ENCODE measurements around the gene EML4. TPM values are rescaled to one million over a fixed set of nuclear protein-coding genes. Genes with fewer than 3 reads are reported as not detected.
"Not testable (repeated sequence)": the region's sequence is repeated elsewhere in the genome, so short reads cannot be mapped to it uniquely, and the experiment has no call there.

EML4 gene
- total and polyA plus RNA-seq, 8 donors = 12.5 to 44.0 (median 33.2) TPM

DNA sequence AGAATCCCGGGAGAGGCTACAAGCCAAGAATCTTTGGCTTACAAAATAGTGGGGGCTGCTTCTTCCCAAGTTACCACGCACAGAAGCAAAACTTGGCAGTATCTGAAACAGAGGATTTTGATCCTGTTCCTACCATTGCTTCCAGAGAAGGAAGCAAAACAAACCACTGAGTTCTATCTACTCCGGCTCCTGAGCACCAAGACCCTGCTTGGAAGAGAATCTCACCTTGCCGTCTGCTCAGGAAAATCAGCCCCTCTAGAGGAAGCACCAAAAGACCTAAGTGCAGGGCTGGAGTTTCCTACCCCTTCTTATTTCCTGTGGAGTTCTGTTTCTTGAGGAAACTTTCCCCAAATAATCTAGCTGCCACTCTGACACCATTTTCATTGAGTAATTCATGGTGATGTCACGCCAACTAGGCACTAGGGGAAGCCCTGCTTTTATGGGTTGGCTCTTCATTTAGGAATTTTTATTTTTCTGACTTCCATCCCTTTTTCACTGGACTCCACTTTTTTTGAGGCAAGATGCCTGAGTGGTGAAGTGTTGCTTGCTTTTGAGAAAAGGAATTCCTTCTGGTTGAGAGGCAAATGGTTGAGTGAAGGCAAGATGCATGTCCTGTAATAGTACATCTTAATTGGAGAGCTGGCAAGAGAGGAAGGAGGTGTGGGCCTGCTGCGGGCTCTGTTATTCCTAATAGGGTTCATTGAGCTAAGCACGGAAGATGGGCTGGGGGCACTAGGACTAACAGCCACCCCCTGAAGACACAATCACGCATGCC lies 36.8 kb upstream of the EML4 start:
- WGBS, 2 donors = 78 to 85% methylated on average over 8 of the region's 8 CpGs
- FAIRE-seq (no peak), DNase-seq (no peak), ATAC-seq (peak in 1 of 4 donors; percentile 11)
- intact Hi-C loops (cut with DNase I) = no loop called here
- H3K27me3 ChIP-seq = no peaks in the 10 kb centered on the region
- H3K27ac ChIP-seq = peak overlapping the region; percentile 47 to 73 (median 67)
- TF ChIP-seq, protein P1, sequence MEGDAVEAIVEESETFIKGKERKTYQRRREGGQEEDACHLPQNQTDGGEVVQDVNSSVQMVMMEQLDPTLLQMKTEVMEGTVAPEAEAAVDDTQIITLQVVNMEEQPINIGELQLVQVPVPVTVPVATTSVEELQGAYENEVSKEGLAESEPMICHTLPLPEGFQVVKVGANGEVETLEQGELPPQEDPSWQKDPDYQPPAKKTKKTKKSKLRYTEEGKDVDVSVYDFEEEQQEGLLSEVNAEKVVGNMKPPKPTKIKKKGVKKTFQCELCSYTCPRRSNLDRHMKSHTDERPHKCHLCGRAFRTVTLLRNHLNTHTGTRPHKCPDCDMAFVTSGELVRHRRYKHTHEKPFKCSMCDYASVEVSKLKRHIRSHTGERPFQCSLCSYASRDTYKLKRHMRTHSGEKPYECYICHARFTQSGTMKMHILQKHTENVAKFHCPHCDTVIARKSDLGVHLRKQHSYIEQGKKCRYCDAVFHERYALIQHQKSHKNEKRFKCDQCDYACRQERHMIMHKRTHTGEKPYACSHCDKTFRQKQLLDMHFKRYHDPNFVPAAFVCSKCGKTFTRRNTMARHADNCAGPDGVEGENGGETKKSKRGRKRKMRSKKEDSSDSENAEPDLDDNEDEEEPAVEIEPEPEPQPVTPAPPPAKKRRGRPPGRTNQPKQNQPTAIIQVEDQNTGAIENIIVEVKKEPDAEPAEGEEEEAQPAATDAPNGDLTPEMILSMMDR (IDR thresholded peaks at IDR 0.05) = no peak
- H3K4me1 ChIP-seq = peaks cover 0 to 22% (median 13%) of the 10 kb centered on the region in 3 donors
- peak overlapping the region in 1 of 4 donors; percentile 26 for H3K4me3 ChIP-seq
- H3K36me3 ChIP-seq = no peaks in the 10 kb centered on the region
- H3K9me3 ChIP-seq = no peaks in the 10 kb centered on the region

DNA sequence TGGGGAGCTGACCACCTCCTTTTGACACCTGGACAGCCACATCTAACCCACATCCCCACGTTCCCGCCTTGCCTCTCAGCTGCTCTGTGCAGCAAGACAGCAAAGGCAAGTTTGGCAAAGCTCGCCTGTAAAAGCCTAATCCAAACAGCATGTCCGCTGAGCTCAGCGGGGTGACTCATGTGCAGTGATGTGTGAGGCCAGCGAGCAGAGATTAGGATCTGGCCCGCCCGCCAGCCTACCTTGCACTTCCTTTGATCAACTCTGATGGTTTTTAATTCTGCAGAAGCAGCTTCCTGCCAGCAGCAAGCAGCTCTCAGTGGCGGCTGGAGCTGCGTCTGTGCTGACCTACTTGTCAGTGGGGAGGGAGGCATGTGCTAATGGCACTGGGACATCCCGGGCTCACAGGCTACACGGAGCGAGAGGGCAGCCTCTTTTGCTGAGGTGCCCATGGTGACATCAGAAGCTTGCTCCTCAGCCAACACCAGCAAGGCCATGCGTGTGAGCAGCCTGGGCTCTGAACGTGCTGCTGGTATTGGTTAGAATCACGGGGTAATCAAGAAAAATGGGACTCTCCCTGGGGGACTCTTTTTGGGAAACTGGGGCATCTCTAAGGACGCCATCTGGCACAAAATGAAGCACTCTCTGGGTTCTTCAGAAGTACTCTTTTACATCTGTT lies 36.0 kb upstream of the EML4 start:
- H3K36me3 ChIP-seq = no peaks in the 10 kb centered on the region
- FAIRE-seq (no peak), ATAC-seq (peak; percentile 94 to 98 (median 97)), DNase-seq (peak; percentile 80 to 89 (median 85))
- no peaks in the 10 kb centered on the region for H3K27me3 ChIP-seq
- H3K9me3 ChIP-seq = no peaks in the 10 kb centered on the region
- WGBS, 2 donors = 11 to 12% methylated on average over 17 of the region's 17 CpGs
- peak overlapping the region in 2 of 4 donors; percentile 20 to 26 for H3K4me3 ChIP-seq
- TF ChIP-seq, protein P1 (IDR thresholded peaks at IDR 0.05) = no peak
- peak overlapping the region; percentile 47 to 73 (median 67) for H3K27ac ChIP-seq
- H3K4me1 ChIP-seq = peaks cover 0 to 22% (median 13%) of the 10 kb centered on the region in 3 donors
- intact Hi-C loops (cut with DNase I) = no loop called here

DNA sequence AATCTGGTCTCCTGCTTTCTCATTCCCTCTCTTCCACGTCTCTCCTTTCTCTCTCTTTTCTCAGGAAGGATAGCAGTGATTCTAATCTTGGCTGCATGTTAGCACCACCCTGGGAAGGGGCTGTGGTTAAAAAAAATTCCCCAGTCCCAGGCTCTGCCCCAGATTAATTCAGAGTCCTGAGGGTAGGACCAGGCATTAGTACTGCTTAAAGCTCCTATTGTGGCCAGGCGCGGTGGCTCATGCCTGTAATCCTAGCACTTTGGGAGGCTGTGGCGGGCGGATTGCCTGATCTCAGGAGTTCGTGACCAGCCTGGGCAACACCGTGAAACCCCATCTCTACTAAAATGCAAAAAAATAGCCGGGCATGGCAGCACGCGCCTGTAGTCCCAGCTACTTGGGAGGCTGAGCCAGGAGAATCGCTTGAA lies 35.4 kb upstream of the EML4 start:
- Histone ChIP-seq H3K4me3 (no peak overlapping the region), H3K27me3 (no peaks in the 10 kb centered on the region), H3K36me3 (no peaks in the 10 kb centered on the region), H3K9me3 (no peaks in the 10 kb centered on the region), H3K27ac (peak overlapping the region in 1 of 4 donors; percentile 73), H3K4me1 (peaks cover 0 to 17% (median 13%) of the 10 kb centered on the region in 3 donors)
- ATAC-seq = no peak
- TF ChIP-seq, protein P1 (IDR thresholded peaks at IDR 0.05) = no peak
- FAIRE-seq = no peak
- DNase-seq = no peak
- whole genome bisulfite sequencing, 2 donors = 93 to 96% methylated on average over 11 of the region's 11 CpGs
- intact Hi-C loops (cut with DNase I) = no loop called here

DNA sequence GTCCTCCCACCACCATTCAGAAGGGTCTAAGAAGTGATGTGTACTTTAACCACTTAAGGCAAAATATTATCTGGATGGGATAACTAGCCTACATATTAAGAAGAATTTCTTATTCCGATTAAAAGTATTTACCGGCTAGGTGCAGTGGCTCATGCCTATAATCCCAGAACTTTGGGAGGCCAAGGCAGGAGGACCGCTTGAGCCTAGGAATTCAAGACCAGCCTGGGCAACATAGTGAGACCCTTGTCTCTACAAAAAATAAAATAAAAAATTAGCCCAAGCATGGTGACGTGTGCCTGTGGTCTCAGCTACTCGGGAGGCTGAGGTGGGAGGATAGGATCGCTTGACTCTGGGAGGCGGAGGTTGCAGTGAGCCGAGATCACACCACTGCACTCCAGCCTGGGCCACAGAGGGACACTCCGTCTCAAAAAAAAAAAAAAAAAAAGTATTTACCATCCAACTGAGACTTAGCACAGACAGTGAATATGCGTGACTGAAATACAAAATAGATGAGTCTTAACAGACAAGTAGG lies 34.7 kb upstream of the EML4 start:
- DNase-seq; H3K4me3 ChIP-seq; ATAC-seq; H3K27ac ChIP-seq; H3K36me3 ChIP-seq; intact Hi-C loops (cut with DNase I); H3K9me3 ChIP-seq; H3K27me3 ChIP-seq; FAIRE-seq: not testable (repeated sequence)
- 91 to 93% methylated on average over 10 of the region's 10 CpGs for WGBS, 2 donors
- peaks cover 0 to 13% (median 10%) of the 10 kb centered on the region in 3 donors for H3K4me1 ChIP-seq
